Heart left ventricle (tissue), 13 donors: Measurements from ENCODE around the gene SULT1C2.

Experiments
- POLR2A ChIP-seq, 2 donors: fragments of 450-650 bp; IDR thresholded peaks; one replicate each; pipeline ENCODE4 v1.6.1; 2017; ENCODE audit warnings: antibody characterized with exemption in 2 of 2, mild to moderate bottlenecking in 2 of 2, moderate library complexity in 2 of 2
- TF ChIP-seq, protein P1 (sequence below), 12 donors: fragments of 200-600 bp; sonication (generic) in 4 of 12; IDR thresholded peaks; one replicate each; pipeline versions ENCODE4 v1.5.0 to v1.8.0; 2018 to 2022; ENCODE audit warnings: antibody characterized with exemption in 12 of 12, mild to moderate bottlenecking in 5 of 12
- donor health status: ischemic (EF 13 %, LVEDD 7.1; RV severe dilation, severe dysfunction).
- donor health status: DM: no; HTN: yes; CAD: no.
- donor health status: DM: no; HTN: no; CAD: no.
- donor health status: ischemic (EF 25% LVEDD 6.9; RV normal size, moderate dysfunction).
- donor health status: ischemic (EF 25% LVEDD 5.7; RV mildly dilated, moderate dysfunction).
- donor health status: ischemic (EF 35%, LVEDD 5.7; RV mildly dilated, moderate dysfunction).
- donor health status: nonischemic (EF 11% LVEDD 7.7; RV severe dilation, severe dysfunction).
- donor health status: DM: yes; HTN: yes; CAD: no.
- donor health status: PGD.
- donor health status: ischemic (EF 29% LVEDD 5.4; RV normal size, mild dysfunction).
- donor health status: nonischemic (EF 23%, LVEDD 6.1; RV moderate dilation, normal function).

DNA sequence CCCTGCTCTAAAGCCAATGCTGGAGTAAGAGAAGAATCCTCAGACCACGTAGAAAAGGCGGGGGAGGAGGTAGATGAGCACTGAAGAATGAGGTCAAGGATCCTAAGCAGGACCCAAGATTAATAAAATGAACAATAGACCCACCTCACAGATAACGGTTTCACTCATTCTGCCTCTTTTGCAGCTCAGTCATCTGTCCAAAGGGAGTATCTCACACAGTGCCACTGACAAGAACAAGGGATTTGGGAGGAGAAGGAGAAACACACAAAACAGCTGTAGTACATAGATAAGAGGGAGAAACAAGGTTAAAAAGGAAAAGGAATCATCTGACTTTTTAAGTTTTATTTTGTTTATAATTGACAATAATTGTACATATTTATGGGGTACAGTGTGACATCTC, 58.1 kb downstream of the SULT1C2 start:
- no peak for TF ChIP-seq POLR2A (IDR thresholded peaks at IDR 0.05)
- TF ChIP-seq, protein P1, sequence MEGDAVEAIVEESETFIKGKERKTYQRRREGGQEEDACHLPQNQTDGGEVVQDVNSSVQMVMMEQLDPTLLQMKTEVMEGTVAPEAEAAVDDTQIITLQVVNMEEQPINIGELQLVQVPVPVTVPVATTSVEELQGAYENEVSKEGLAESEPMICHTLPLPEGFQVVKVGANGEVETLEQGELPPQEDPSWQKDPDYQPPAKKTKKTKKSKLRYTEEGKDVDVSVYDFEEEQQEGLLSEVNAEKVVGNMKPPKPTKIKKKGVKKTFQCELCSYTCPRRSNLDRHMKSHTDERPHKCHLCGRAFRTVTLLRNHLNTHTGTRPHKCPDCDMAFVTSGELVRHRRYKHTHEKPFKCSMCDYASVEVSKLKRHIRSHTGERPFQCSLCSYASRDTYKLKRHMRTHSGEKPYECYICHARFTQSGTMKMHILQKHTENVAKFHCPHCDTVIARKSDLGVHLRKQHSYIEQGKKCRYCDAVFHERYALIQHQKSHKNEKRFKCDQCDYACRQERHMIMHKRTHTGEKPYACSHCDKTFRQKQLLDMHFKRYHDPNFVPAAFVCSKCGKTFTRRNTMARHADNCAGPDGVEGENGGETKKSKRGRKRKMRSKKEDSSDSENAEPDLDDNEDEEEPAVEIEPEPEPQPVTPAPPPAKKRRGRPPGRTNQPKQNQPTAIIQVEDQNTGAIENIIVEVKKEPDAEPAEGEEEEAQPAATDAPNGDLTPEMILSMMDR (IDR thresholded peaks at IDR 0.05) = no peak
